OCI-M2 (cell line): ENCODE data around the gene PMFBP1.
A peak's percentile ranks its signal among the peaks of the same experiment; 100 is the strongest.
"Not testable (repeated sequence)": the region's sequence is repeated elsewhere in the genome, so short reads cannot be mapped to it uniquely, and the experiment has no call there.

Source experiments
- DNase-seq: peaks from one replicate; lab custom pipeline; 2025; ENCODE audit not compliant: unreplicated experiment; lab: John Stamatoyannopoulos, UW

PMFBP1 gene

DNA sequence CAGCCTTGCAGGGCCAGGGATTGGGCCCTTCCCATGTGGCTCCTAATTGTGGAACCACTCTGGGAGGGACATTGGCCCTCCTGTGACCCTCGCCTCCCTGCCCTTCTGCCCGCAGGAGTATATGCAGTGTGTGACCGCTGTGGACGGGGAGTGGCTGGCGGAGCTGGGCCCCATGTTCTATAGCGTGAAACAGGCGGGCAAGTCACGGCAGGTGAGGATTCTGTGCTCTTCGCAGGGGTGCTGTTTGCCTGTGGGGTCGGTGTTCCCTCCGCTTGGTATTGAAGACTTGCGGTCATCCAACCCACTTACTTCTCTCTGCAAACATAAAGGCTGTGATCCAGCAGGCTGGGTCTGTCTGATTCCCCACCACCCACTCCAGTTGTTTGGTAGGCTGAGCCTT, 62.7 kb downstream of the PMFBP1 start:
- DNase-seq: no peak

GRCh38 chr16:72108353-72109102, 63.4 kb downstream of the PMFBP1 start:
- no peak for DNase-seq

DNA sequence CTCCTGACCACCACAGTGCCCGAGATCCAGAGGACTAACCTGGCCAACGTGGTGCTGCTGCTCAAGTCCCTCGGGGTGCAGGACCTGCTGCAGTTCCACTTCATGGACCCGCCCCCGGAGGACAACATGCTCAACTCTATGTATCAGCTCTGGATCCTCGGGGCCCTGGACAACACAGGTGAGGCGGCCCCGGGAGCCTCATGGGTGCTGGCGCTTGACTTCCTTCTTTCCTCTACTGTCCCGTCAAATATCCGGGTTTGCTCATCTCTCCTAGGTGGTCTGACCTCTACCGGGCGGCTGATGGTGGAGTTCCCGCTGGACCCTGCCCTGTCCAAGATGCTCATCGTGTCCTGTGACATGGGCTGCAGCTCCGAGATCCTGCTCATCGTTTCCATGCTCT, 64.6 kb downstream of the PMFBP1 start:
- DNase-seq: no peak

DNA sequence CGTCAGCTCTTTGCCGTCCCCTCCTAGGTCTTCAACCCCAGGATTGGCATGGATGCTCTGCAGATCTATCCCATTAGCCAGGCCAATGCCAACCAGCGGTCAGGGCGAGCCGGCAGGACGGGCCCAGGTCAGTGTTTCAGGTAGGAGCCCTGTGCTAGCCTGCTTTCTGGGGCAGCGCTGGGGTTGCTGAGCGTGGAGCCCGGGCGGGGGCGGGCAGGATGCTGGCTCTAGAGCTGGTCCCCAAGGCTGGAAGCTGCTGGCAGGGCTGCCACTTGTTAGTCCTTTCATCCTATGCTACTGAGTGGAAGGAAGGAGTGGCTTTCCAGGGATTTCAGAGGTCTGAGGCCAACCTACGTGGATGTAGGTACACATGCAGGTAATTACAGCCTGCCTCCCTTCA, 66.0 kb downstream of the PMFBP1 start:
- no peak for DNase-seq

DNA sequence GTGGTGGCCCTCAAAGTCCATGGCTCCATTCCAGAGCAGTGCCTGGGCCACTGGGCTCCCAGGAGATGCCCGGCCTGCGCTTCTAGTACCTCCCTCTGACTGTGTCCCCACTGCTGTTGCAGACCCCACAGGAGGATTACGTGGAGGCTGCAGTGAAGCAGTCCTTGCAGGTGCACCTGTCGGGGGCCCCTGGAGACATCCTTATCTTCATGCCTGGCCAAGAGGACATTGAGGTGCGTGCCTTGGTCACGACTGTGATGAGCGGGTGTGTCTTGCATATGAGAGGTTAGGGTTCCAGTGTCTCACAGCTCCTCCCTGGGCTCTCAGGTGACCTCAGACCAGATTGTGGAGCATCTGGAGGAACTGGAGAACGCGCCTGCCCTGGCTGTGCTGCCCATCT, 67.0 kb downstream of the PMFBP1 start:
- DNase-seq: no peak

DNA sequence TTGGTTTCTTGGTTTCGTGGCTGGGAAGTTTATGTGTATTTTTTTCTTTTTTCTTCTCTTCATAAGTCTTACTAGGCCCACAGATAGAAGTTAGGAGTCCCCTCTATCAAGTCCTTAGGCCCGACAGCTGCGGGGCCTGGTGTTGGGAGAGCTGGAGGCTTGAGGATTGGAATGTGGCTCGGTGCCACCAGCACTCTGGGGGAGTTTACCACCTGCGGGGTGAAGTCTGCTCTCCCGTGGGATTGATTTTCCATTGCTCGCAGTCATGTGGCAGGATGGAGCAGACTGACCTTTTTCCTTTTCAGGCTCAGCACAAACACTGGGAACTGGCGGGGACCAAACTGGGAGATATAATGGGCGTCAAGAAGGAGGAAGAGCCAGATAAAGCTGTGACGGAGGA, 70.8 kb downstream of the PMFBP1 start:
- DNase-seq: no peak

- peak; percentile 12 for DNase-seq
These were observed 72.6 kb downstream of the PMFBP1 start for GRCh38 chr16:72099377-72099818.

DNA sequence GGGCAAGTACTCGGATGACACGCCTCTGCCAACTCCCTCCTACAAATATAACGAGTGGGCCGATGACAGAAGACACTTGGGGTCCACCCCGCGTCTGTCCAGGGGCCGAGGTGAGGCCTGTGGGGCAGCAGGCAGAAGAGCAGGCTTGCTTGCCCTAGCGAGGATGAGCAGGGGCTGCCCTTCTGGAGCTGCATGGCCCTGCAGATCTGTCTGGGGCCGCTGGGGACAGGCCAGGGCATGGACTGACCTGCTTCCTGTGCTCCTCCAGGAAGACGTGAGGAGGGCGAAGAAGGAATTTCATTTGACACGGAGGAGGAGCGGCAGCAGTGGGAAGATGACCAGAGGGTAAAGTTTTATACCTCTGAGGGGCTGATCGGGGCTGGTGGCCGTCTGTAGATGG, 73.0 kb downstream of the PMFBP1 start:
- no peak for DNase-seq

GRCh38 chr16:72094266-72094610, 77.7 kb downstream of the PMFBP1 start:
- no peak for DNase-seq

- DNase-seq: peak; percentile 90
These were observed 78.3 kb downstream of the PMFBP1 start, which contains the start of the genes DHX38 and TXNL4B for GRCh38 chr16:72093448-72094265. TSS of gene DHX38 (plus strand) at chr16:72093847. CDS start at chr16:72096158, 2,311 bp downstream. TSS of gene TXNL4B (minus strand) at chr16:72093620. CDS start at chr16:72090749, 2,871 bp downstream.

GRCh38 chr16:72092832-72093447, 79.0 kb downstream of the PMFBP1 start:
- DNase-seq: no peak

DNA sequence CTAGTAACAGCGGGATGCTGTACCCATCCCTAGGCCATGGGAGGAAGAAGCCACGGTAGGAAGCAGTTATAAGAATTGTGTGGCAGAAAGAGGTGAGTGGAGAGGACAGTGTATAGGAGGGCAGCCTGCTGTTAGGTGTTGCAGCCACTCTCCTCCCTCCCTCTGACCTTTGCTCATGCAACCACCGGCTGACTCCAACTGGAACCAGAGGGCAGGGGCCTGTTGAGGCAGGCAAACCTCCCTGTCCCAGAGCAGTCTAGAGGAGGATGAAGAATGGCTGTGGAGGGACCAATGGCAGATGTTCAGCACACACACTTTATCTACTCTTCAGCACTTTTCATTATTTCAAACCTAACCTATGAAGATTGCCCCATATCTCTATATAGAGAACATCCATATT, 80.7 kb downstream of the PMFBP1 start:
- no peak for DNase-seq

DNA sequence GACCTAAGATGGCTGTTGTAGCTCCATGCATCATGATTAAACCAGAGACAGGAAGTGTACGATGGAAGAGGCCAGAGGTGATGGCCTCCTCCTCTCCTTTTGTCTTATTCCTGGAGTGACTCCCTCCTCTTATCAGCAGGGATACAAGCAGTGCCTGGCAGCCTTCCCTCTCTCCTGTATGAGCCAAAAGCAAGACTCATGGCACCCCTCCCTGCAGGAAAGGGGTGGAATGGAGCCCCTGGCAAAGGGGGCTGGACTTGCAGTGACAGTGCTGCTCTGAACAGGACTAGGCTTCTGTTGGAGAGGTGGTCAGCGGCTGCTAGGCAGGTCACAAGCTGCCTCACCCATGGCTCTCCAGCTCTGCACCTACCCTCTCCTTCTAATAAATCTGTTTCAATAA, 87.0 kb downstream of the PMFBP1 start:
- no peak for DNase-seq

DNA sequence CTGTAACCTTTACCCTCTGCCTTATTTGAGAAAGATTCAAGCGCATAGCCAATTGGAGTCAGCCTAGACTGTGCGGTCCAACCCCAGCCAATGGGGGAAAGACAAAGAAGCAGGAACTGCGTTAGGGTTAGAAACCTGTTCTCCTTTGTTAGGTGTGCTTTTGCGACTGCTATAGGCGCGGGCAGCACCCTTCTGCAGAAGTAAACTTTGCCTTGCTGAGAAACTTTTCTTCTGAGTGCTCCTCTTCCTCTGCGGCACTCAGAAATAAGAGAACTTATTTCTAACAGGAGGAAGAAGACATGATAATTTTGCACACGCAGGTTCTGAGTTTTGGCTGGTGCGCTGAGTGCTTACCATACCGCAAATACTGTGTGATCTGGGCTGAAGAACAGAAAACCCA, 87.5 kb downstream of the PMFBP1 start:
- no peak for DNase-seq

GRCh38 chr16:72083778-72084404, 88.1 kb downstream of the PMFBP1 start:
- no peak for DNase-seq

DNA sequence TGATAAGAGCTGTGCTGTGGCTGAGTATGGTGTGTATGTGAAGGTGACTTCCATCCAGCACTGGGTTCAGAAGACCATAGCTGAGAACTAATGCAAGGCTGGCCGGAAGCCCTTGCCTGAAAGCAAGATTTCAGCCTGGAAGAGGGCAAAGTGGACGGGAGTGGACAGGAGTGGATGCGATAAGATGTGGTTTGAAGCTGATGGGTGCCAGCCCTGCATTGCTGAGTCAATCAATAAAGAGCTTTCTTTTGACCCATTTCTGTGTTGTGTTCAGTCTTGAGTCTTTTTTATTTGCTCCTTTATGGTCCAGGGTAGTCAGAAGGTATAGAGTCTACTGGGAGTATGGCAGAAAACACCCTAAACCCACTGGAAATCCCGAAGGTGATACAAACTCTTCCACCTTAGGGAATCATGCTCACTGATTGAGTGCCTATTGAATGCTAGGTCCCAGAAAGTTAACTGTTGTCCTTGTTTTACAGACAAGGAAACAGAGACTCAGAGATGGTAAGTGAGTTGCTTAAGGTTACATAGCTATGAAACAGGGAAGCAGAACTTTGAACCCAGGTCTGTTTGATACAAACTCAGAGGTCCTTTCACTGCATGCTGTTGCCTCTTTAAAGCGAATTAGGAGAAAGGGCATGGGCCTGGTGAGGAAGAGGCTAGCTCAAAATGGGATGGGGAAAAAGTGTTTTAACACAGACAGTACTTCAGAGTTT, 94.8 kb downstream of the PMFBP1 start:
- not testable (repeated sequence) for DNase-seq

DNA sequence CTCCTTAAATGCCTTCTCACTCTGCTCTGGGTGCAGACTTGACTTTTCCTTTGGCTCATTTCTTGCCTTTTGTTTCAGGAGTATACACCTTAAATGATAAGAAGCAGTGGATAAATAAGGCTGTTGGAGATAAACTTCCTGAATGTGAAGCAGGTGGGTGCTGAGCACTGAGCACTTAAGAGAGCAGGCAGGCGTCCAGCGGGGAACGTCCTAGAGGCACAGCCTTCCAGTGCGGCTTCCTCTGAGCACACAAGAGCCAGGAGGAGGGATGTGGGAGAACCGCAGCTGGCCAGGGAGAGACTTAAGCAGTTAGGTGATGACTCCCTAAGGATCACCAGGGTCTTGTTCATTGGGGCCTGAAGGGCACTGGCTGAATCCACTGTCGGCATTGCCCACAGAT, 96.9 kb downstream of the PMFBP1 start:
- not testable (repeated sequence) for DNase-seq

DNA sequence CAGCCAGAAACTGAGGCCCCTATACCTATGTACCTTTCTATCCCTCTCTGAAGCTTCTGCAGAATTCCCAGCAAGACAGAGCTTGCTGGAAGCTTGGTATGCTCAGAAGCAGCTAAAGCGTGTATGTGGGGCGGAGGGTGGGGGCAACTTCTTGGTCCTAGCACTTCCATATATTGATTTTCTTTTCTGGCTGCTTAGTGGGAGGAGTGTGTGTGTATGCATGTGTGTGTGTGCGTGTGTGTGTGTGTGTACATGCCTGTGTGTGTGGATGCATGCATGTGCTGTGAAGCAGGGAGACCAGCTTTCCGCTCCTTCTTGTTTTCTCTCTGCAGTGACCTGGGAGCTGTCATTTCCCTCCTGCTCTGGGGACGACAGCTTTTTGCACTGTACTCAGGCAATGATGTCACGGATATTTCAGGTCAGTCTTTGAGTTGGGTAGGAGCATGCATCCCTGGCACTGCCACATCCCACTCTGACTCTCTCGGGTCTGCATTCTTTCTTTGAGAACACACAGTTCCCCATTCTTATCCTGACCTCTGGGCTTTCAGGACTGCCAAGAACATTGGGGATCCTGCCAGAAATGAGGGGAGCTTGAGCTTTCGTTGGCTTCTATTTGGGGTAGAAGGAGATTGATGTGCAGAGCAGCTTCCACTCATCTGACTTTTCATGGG, 98.3 kb downstream of the PMFBP1 start:
- DNase-seq: no peak

- DNase-seq: no peak
These were observed 99.2 kb downstream of the PMFBP1 start for GRCh38 chr16:72072514-72073342.
